NCI-H2171 (cell line): Measurements from ENCODE around the gene PITPNM2.
"Not testable (repeated sequence)": the region's sequence is repeated elsewhere in the genome, so short reads cannot be mapped to it uniquely, and the experiment has no call there.

Experiments used
- DNase-seq: peaks from one replicate; lab custom pipeline; 2025; lab: John Stamatoyannopoulos, UW

Gene PITPNM2

GRCh38 chr12:123120452-123121166 lies 30.3 kb downstream of the PITPNM2 start:
- DNase-seq = no peak

DNA sequence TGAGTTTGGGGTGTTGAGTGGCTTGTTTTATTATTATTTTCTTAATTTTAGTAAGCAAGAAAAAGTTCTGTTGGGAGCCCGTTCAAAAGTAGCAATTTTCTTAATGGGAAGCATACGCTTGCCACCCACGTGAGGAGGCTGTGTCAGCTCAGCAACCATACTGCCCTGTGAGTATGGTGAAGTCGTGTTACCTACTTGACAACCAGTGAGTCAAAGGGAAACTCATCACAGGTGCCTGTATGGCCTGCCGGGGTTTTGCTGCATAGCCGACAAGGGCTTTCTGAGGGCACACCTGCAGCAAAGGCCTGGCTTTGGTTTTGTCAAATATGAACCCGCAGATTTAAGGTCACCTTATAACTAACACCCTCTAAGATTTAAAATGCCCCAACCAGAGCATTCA lies 31.1 kb downstream of the PITPNM2 start:
- no peak for DNase-seq

DNA sequence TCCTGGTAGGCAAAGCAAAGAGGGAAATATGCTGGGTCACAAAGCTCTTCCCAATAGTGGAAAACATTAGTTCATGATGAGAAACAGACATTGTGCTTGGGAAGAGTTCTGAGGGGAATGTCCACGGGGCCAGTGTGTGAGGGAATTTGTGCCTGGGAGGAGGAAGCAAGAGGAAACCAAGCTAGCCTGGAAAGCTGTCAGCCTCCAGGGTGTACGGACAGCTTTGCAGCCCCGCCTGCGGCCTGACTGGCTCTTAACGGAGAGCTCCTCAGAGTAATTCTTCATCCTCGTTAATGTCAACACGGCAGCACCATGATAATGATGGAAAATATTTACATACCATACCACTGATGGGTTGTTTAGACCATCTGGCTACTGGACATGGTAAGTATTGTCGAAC lies 32.4 kb downstream of the PITPNM2 start:
- DNase-seq = no peak

DNA sequence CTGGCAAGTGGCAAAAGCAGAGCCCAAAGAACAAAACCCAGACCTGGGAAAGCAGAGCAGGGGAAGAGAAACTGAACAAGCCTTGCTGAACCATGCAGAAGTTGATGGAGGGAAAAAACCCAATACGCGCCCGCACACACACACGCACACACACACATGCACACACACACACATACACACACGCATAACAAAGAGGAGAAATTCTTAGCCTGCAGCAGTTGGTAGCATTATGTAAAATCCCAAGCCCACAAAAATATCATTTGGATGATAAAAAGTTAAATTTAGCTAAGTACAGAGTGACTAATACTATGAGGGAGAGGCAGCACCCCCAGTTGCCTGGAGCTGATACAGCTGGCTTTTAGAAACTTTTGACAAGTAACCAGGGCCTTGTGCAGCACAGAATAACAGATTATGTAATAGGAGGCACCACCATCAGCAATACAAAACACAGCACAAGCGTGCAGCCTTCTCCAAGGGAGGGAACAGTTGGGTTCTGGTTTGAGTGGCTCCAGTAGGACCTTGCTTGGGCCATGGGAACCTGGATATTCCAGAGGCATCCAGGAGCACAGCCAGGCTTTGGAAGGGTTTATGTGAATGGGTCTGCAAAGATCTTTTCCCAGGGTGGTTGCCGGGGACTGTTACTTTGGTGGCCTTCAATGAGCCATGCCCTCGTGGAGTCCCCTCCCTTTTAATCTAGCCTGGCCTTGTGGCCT lies 35.3 kb downstream of the PITPNM2 start:
- no peak for DNase-seq

GRCh38 chr12:123114304-123115083 lies 36.4 kb downstream of the PITPNM2 start:
- no peak for DNase-seq

GRCh38 chr12:123113026-123113425 lies 37.9 kb downstream of the PITPNM2 start:
- DNase-seq = no peak

DNA sequence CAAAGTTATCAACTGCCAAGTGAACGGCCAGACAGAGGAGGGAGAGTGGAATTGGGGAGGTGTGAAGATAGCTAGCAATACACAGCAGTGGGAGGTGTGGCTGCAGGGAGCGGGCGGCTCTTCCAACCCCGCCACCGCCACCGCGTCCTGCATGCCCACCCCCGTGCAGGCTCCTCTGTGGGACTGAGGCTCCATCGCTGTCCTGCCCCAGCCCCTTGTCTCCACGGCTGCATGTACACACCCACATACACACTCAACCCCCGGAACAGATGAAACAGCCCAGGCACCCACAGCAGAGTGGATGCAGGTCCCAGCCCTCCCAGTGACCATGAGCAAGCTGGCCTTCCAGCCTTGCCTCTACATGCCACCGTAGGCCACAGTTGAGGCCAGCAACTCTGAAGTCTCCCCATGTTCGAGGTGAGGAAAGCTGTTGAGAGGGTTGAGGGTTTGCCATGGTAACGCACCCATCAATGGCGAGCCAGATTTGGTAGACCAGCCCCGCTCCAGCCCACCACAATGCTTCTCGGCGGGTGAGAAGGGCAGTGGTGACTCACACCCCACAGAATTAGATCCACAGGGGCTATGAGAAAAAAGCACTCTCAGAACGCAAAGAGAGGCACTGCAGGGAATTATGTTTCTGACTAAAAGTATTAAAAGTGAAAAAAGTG lies 39.3 kb downstream of the PITPNM2 start:
- DNase-seq = no peak

- no peak for DNase-seq
Measured at GRCh38 chr12:123109319-123109772, 41.5 kb downstream of the PITPNM2 start.

DNA sequence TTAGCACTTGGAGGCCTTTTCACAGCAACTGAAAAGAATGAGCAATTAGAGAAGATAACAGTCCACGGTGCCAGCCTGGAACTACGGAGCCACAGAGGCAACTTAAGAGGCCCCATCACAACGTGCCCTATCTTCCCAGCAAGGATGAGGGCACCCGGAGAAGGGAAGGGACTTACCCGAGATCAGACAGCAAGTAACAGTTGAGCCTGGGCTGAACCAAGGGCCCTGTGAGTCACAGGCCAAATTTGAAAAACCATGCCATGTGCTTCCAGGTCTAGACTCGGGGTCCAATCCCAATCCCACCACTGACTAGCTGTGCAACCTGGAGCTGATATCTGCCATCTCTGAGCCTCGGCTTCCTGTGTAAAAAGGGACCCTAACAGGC lies 42.2 kb downstream of the PITPNM2 start:
- DNase-seq = no peak

DNA sequence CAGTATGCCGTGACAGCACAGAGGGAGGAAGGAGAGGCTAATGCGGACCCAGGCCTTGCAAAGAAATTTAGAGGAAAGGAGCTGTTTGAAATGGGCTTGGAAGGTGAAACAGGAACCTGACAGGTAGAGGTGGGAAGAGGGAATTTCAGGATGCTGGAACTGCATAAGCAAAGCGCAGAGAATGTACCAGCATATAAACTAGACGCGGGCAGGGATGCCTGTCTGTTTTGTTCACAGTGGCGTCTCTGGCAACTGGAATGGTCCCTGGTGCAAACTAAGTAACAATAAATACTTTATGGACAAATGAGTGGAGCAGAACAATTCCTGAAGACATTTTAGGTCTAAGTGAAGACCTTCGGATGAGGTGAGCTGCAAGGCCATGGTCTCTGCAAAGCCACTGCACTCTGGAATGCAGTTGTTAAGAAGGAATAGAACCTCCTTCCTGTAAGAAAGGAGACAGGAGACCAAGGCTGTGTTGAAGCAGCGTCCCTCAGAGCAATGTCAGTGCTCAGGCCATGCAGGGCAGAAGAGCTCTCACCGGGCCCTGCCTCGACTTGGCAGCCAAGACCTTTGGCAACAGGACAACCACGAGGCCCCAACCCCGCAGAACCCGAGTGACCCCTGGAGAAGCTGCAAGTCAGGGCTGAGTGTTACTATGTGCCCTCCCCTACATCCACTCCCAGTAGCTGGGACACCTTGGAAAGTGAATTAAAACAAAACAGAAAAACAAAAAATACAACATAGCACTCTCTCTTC lies 42.8 kb downstream of the PITPNM2 start:
- no peak for DNase-seq

DNA sequence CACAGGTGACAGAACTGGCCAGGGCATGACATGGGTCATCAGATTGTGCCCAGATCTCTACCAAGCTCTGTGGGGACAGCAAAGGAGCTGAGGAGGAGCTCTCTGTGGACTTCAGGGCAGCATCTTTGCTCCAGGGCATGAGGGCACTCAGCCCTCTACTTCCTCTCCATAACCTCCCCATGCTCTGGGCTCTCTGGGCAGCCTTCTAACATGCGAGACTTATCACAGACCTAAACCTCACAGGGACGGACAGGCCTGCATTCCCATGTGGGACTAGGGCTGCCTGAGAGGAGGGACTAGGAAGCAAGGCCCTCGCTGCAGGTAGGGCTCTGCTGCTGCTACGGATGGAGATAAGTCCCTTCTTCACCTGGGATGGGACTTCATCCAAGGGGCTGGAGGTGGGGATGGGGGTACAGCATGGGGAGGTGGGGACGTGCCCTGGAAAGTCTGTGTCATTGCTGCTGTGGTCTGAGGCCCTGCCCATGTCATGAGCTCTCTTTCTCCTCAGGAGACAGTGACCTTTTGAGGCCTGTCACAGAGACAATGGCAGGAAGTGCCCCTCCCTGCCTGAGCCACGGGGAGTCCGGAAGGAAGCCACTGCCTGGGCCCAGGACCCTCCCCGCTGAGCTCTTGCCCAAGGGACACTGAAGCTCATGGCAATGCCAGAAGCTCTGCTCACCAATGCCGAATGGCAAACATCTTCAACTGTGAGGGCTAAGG lies 44.1 kb downstream of the PITPNM2 start:
- no peak for DNase-seq

- DNase-seq = peak; percentile 34
Measured at GRCh38 chr12:123105211-123105826, 45.6 kb downstream of the PITPNM2 start.

- DNase-seq = no peak
Measured at GRCh38 chr12:123104809-123105208, 46.1 kb downstream of the PITPNM2 start.

GRCh38 chr12:123104094-123104493 lies 46.8 kb downstream of the PITPNM2 start:
- not testable (repeated sequence) for DNase-seq

DNA sequence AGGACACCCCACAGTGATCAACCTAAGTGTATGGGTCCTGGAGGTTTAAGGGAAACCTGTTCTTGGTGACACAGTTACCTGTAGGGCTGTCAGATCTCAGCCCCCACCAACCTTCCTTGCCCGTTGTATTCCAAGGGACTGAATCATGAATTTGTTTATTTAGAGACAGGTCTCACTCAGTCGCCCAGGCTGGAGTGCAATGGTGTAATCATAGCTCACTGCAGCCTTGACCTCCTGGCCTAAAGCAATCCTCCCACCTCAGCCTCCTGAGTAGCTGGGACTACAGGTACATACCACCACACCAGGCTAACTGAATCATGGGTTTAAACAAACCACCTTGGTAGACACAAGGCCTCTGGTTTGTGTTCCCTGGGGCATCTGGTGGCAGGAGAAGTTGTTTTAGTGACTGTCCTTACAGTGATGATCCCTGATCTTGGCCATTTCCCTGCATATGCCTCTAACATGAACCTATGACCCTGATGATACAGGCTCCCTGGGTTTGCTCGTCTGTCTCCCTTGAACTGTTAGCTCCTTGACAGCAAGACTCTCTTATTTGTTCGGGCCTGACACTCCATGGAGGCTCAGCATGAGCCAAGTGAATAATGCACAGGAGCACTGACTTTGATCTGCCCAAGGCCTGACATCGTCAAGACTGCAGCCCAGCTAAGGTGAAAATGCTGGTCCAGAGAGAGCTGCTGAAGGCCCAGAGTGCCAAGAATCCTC lies 47.9 kb downstream of the PITPNM2 start:
- DNase-seq = no peak

DNA sequence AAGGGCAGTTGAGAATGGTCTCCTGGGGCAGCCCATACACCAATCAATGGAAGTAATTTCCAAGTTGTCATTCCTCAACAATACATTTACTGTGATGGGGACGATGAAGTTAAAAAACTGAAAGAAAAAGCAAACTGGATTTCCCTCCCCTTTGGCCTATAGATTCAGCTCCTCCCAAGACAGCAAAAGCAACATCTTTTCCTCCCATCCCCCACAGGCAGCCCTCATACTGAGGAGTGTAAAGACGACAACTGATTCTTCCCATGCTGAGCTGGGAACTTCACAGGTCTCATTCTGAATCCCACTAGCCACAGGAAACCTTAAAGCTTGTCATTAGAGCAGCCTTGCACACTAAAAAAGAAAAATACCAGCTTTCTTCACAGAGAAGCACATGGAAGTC lies 48.5 kb downstream of the PITPNM2 start:
- DNase-seq = no peak

DNA sequence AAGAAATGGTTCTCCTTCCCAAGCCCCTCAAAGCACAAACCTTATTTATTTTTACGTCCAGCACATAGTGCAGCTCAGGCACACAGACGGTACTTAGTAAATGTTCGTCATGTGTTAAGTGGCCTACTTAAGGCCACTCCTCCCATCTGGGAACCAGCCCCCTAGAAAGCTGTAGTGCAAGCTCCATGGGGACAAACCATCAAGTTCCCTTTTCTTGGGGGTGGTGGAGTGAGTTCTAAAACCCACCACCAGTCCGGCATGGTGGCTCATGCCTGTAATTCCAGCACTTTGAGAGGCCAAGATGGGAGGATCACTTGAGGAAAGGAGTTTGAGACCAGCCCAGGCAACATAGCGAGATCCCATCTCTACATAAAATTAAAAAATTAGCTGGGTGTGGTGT lies 49.4 kb downstream of the PITPNM2 start:
- no peak for DNase-seq
